K562 (cell line): ENCODE measurements around the gene MYO7A. TPM values are rescaled to one million over a fixed set of nuclear protein-coding genes. Genes with fewer than 3 reads are reported as not detected.

Experiments used
- ATAC-seq: fragments of 200-7000 bp; cut with Tn5 transposase; 3 replicates; pipeline ENCODE4 v1.9.1; 2020; ENCODE audit warnings: moderate library complexity
- BruUV-seq: library from RNA; stranded (reverse); fragments of 400-500 nt; replicated peaks from 2 replicates; lab custom pipeline; 2021; lab: Mats Ljungman, UMichigan
- CTCF ChIA-PET: fragments of 300-600 bp; formaldehyde crosslinking; extraction: SDS; loops from one replicate; lab custom pipeline; 2021; ENCODE audit warnings: low intra/inter-chr PET ratio; lab: Yijun Ruan, JAX
- POLR2A ChIA-PET: fragments of 300-600, 350-650 bp; sonication (Branson Sonifier 250); formaldehyde crosslinking; extraction: SDS; loops from one replicate; lab custom pipeline; 2021; ENCODE audit warnings: antibody characterized with exemption, inconsistent platforms; lab: Yijun Ruan, JAX
- DNase-seq, 4 experiments: peaks; one replicate each; pipeline versions ENCODE4 v3.0.0 to v3.0.0-alpha.2; 2011 to 2018; ENCODE audit warnings: low spot score in 3 of 4, mixed read lengths in 3 of 4; ENCODE audit errors: extremely low read depth in 1 of 4
- FAIRE-seq: peaks from 2 replicates; lab custom pipeline; 2011; peaks lifted over from hg19 to GRCh38; lab: Jason Lieb, UNC
- H2AFZ ChIP-seq: 2 replicates; pipeline ENCODE4 v1.6.0; 2011; ENCODE audit warnings: low read depth, low read length, control low read depth, inconsistent platforms
- H3K27ac ChIP-seq: fragments of 200-600 bp; 3 replicates; pipeline ENCODE4 v1.8.0; 2011; ENCODE audit warnings: low read depth, mild to moderate bottlenecking, control low read depth, inconsistent platforms, low read length, moderate library complexity, mixed read lengths; ENCODE audit errors: extremely low read depth
- H3K27me3 ChIP-seq, 2 experiments: fragments of 300-600 bp in 1 of 2; 2 replicates in 1 of 2; 3 replicates in 1 of 2; pipeline versions ENCODE4 v1.6.0 to v1.8.0; 2011; ENCODE audit warnings: inconsistent platforms in 2 of 2, low read length in 2 of 2, mild to moderate bottlenecking in 1 of 2, mixed read lengths in 1 of 2, moderate library complexity in 1 of 2; ENCODE audit not compliant: control insufficient read depth in 2 of 2, insufficient read depth in 2 of 2
- H3K36me3 ChIP-seq: fragments of 300-600 bp; 3 replicates; pipeline ENCODE4 v1.8.0; 2011; ENCODE audit warnings: mild to moderate bottlenecking, low read length, inconsistent platforms; ENCODE audit not compliant: control insufficient read depth, insufficient read depth
- H3K4me1 ChIP-seq, 2 experiments: fragments of 200-600 bp in 1 of 2; replicated peaks in 1 of 2; 2 replicates in 1 of 2; 3 replicates in 1 of 2; pipeline versions ENCODE4 v1.5.1 to v1.8.0; 2011; ENCODE audit warnings: inconsistent platforms in 2 of 2, low read length in 2 of 2, mild to moderate bottlenecking in 1 of 2, mixed read lengths in 1 of 2, moderate library complexity in 1 of 2; ENCODE audit not compliant: control insufficient read depth in 2 of 2, insufficient read depth in 2 of 2
- H3K4me2 ChIP-seq: 2 replicates; pipeline ENCODE4 v1.6.1; 2011; ENCODE audit warnings: low read length, control low read depth, inconsistent platforms, mixed read lengths; ENCODE audit not compliant: insufficient read depth
- H3K4me3 ChIP-seq: fragments of 200-600 bp; sonication (generic), shearing (Covaris generic); 2 replicates; pipeline ENCODE4 v1.5.1; 2016; ENCODE audit warnings: control low read depth, inconsistent platforms
- H3K79me2 ChIP-seq: fragments of 200-600 bp; 3 replicates; pipeline ENCODE4 v1.8.0; 2011; ENCODE audit warnings: low read length, inconsistent platforms; ENCODE audit not compliant: control insufficient read depth, insufficient read depth
- H3K9ac ChIP-seq, 2 experiments: 2 replicates each; pipeline versions ENCODE4 v1.6.0 to v1.6.1; 2011; ENCODE audit warnings: low read depth in 2 of 2, low read length in 2 of 2, control low read depth in 1 of 2, inconsistent platforms in 1 of 2, mild to moderate bottlenecking in 1 of 2, mixed read lengths in 1 of 2; ENCODE audit not compliant: insufficient read depth in 1 of 2
- H3K9me1 ChIP-seq: one replicate; pipeline ENCODE4 v1.6.0; 2011; ENCODE audit warnings: inconsistent platforms, mild to moderate bottlenecking, low read length, moderate library complexity; ENCODE audit not compliant: control insufficient read depth, insufficient read depth
- H3K9me3 ChIP-seq: replicated peaks from 2 replicates; pipeline ENCODE4 v1.5.1; 2011; ENCODE audit warnings: low read depth, low read length, inconsistent platforms; ENCODE audit not compliant: control insufficient read depth, insufficient read depth
- H4K20me1 ChIP-seq: replicated peaks from 2 replicates; pipeline ENCODE4 v1.6.1; 2011; ENCODE audit warnings: low read length, inconsistent platforms, mixed read lengths; ENCODE audit not compliant: control insufficient read depth, insufficient read depth
- FOXO4 ChIP-seq: fragments of 450-650 bp; formaldehyde crosslinking; IDR thresholded peaks from 2 replicates; pipeline ENCODE4 v1.4.0; 2020; ENCODE audit warnings: mild to moderate bottlenecking, moderate library complexity
- HSF4 ChIP-seq: fragments of 250-450 bp; sonication (Bioruptor Pico); IDR thresholded peaks from 2 replicates; pipeline ENCODE4 v2.1.2; 2022; ENCODE audit warnings: mild to moderate bottlenecking, moderate library complexity, borderline replicate concordance
- WGBS: fragments of 100-300 bp; shearing (Covaris generic); methylation state at CpG from one replicate; pipeline ENCODE4 v1.1.6; 2016; ENCODE audit warnings: low coverage, mixed read lengths; ENCODE audit not compliant: insufficient coverage; ENCODE audit errors: missing lambda C conversion rate; 5-methylcytosine and 5-hydroxymethylcytosine counted together
- in situ Hi-C: fragments of 300-500 bp; cut with MboI; formaldehyde crosslinking; loops from 4 replicates; pipeline ENCODE4 v1.15.0; 2018; ENCODE audit warnings: inconsistent platforms, mixed read lengths
- intact Hi-C: fragments of 100-400 bp; cut with micrococcal nuclease; formaldehyde crosslinking; loops from 2 replicates; pipeline ENCODE4 v1.14.2; 2022
- polyA plus RNA-seq, 8 experiments: library from polyadenylated mRNA; depleted of rRNA in 4 of 8; stranded (reverse) in 5 of 8; unstranded in 3 of 8; fragments of >200 nt; fragmentation: Nextera tagmentation in 2 of 8; fragmentation: Illumina TruSeq in 1 of 8; extraction: Ambion mirVana in 2 of 8; extraction: Trizol in 1 of 8; gene quantifications; 2 replicates each; pipeline versions ENCODE4 v1.2.1 to v1.2.3, GENCODE V29; 2011 to 2014; ENCODE audit warnings: inconsistent platforms in 1 of 8, missing spikeins in 1 of 8
- total RNA-seq, 7 experiments: library from RNA; depleted of rRNA in 6 of 7; stranded (reverse); fragments of >200 nt in 6 of 7; fragmentation: Illumina TruSeq in 2 of 7; extraction: Trizol in 2 of 7; gene quantifications; 2 replicates each; pipeline versions ENCODE4 v1.2.1 to v1.2.3, GENCODE V29; 2011 to 2021; ENCODE audit warnings: low replicate concordance in 1 of 7

The MYO7A gene
- total and polyA plus RNA-seq, 9 of the 15 experiments (the other 6 are each of a cell fraction or from before 2014, with no cell fraction given): 0.01 to 0.11 (median 0.07) TPM; not detected in 1

GRCh38 chr11:77109236-77110019, 18.6 kb upstream of the MYO7A start:
- Histone ChIP-seq H3K9ac (no peak overlapping the region), H3K27me3 (peaks cover 20 to 73% of the 10 kb centered on the region in 2 experiments; a peak in 4 of 5 replicates), H3K79me2 (no peaks in the 10 kb centered on the region), H3K4me1 (peaks cover 0 to 18% of the 10 kb centered on the region in 2 experiments; a peak in 2 of 5 replicates), H3K9me1 (no peaks in the 10 kb centered on the region), H3K36me3 (no peaks in the 10 kb centered on the region), H3K4me3 (no peak overlapping the region), H3K4me2 (no peak overlapping the region), H2AFZ (no peak overlapping the region), H3K9me3 (no peaks in the 10 kb centered on the region), H3K27ac (no peak overlapping the region), H4K20me1 (0 out of 2 replicates have a peak, but pooled peaks cover 6% of the 10 kb centered on the region)
- intact Hi-C loops (loop anchor here (2.0 to 5.0 kb wide), 2 partner anchors 19 to 187 kb away; no protein-coding TSS in a partner anchor), in situ Hi-C loops (loop anchor here (10.0 kb wide), 1 partner anchor 385 kb away; no protein-coding TSS in a partner anchor)
- ATAC-seq (no peak), FAIRE-seq (no peak), DNase-seq (no peak)
- no TSS peak for BruUV-seq
- TF ChIP-seq FOXO4 (no peak), HSF4 (no peak)
- CTCF ChIA-PET: interaction anchor here (0.6 to 1.3 kb wide), 2 partner anchors 15 to 61 kb away, joined by 3 to 4 read pairs; no protein-coding TSS in a partner anchor
- WGBS: 7% methylated on average over 11 of the region's 11 CpGs
- POLR2A ChIA-PET: interaction anchor here (0.6 kb wide), 1 partner anchor 35 kb away, joined by 3 read pairs; no protein-coding TSS in a partner anchor
